GM19438 (cell line): ENCODE measurements around the gene FGD2.
"Not testable (repeated sequence)": the region's sequence is repeated elsewhere in the genome, so short reads cannot be mapped to it uniquely, and the experiment has no call there.

Experiments
- ATAC-seq: cut with Tn5 transposase; IDR thresholded peaks from one replicate; pipeline ENCODE4 v1.9.1; 2021; ENCODE audit warnings: low read depth; ENCODE audit not compliant: unreplicated experiment

The FGD2 gene

DNA sequence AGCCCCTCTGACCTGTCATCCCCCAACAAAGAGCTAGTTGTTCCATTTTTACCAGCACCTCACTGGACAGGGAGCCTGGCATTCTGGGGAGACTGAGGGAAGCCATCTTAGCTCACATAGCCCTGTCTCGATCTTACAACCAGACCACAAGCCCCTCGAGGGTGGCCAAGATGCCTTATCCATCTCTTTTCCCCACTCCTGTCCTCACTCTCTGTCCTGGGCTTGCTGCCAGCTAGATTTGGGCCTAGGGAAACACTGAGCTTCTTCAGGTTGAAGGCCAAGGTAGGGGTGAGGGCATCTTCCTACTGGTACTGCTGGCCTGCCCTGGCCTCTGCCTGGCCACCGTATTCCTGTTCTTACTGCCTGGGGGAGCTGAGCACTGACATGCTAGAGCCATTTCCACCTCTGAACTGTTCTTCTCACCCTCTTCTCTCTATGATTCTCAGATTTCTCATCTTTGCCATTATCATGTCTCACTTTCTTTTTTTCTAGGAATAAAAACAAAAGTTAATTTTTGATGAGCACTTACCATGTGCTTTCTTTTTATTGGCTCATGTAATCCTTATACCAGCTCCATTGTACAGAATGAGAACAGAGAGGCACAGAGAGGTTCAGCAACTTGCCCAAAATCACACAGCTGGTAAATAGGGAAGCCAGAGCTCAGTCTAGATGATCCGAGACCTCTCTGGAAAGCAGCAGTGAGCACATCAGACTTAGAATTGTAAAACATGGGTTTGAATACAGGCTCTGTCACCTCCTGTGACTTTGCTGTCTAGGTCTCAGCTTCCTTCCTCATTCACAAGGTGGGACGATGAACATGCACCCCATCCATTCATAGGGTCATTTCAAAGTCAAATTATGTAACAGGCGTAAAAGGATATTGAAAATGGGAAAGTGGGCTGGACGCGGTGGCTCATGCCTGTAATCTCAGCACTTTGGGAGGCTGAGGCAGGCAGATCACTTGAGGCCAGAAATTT lies 28.7 kb downstream of the FGD2 start:
- no peak for ATAC-seq

DNA sequence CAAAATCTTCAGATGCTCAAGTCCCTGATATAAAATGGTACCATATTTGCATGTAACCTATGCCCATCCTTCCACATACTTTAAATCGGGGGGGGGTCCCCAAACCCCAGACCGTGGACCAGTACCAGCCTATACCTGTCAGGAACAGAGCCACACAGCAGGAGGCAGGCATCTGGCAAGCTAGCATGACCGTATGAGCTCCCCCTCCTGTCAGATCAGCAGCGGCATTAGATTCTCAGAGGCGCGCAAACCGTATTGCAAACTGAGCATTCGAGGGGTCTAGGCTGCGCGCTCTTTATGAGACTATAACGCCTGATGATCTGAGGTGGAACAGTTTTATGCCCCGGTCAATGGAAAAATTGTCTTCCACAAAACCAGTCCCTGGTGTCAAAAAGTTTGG lies 30.7 kb downstream of the FGD2 start:
- ATAC-seq: no peak

GRCh38 chr6:37038292-37039198 lies 33.1 kb downstream of the FGD2 start:
- no peak for ATAC-seq

GRCh38 chr6:37039958-37040357 lies 34.5 kb downstream of the FGD2 start:
- no peak for ATAC-seq

DNA sequence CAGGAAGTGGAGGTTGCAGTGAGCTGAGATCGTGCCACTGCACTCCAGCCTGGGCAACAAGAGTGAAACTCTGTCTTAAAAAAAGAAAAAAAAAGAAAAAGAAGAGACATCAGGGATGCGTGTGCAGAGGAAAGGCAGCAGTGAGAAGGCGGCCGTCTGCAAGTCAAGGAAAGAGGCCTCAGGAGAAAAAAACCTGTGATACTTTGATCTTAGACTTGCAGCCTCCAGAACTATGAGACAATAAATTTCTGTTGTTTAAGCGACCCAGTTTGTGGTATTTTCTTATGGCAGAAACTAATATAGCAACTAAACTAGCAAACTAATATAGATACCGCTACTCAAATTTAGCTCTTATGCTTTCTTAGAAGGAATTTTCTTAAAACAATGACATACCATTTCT lies 36.1 kb downstream of the FGD2 start:
- ATAC-seq: no peak

GRCh38 chr6:37042150-37042549 lies 36.7 kb downstream of the FGD2 start:
- no peak for ATAC-seq

DNA sequence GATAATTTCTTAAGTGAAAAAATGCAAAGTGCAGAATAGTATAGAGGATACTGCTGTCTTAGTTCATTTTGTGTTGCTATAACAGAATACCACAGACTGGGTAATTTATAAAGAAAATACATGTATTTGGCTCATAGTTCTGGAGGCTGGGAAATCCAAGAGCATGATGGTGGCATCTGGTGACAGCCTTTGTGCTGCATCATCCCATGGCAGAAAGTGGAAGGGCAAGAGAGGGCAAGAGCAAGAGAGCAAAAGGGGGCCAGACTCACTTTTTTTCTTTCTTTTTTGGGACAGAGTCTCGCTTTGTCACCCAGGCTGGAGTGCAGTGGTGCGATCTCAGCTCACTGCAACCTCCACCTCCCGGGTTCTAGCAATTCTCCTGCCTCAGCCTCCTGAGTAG lies 37.6 kb downstream of the FGD2 start:
- not testable (repeated sequence) for ATAC-seq

DNA sequence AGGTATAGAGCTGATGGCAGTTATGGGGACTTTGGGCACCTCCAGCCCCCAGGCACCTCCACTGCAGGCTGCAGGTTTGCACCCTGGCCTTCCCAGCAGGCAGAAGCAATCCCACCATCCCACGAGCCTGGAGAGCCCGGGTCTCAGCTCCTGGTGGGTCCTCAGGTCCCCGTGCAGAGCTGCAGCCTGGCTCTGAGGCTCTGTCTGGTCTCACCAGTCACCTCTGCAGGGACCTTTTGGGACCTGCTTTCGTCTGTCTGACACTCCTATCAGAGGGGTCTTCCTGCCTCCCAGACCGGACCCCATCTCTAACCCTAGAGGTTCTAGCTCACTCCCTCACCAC lies 41.9 kb downstream of the FGD2 start:
- no peak for ATAC-seq

DNA sequence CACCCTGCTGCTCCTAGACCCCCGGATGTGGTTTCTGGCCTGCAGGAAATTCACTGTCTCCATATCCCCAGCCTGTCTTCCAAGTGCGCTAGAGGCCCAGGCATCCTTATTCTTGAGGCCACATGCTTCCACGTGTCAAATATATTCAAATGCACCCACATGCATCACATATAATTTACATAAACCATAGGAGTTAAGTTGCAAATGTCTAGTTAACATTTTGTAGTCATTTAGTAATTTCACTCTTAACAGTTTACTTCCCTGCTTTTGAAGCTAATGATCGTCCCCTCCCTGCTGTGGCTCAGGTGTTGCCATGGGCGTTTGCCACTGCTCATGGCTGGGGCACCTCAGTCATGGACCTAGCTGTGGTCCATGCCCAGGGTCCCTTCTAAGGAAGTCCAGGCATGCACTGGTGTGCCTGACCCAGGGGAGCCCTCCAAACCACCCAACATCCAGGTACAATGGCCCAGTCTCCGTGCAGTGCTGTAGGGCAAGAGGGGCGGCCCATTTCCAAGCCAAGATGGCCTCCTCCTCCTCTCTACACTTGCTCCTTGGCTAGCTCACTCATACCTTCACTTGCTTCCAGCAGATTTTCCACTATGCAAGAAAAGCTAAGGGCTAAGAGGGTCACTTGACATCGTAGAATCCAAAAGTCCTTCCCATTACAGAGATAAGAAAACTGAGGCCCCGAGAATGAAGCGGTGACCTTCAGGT lies 42.4 kb downstream of the FGD2 start:
- no peak for ATAC-seq

- ATAC-seq: no peak
Measured at GRCh38 chr6:37048403-37048850, 43.0 kb downstream of the FGD2 start.

- no peak for ATAC-seq
Measured at GRCh38 chr6:37048851-37049757, 43.6 kb downstream of the FGD2 start.

GRCh38 chr6:37049758-37050044 lies 44.2 kb downstream of the FGD2 start:
- ATAC-seq: no peak

DNA sequence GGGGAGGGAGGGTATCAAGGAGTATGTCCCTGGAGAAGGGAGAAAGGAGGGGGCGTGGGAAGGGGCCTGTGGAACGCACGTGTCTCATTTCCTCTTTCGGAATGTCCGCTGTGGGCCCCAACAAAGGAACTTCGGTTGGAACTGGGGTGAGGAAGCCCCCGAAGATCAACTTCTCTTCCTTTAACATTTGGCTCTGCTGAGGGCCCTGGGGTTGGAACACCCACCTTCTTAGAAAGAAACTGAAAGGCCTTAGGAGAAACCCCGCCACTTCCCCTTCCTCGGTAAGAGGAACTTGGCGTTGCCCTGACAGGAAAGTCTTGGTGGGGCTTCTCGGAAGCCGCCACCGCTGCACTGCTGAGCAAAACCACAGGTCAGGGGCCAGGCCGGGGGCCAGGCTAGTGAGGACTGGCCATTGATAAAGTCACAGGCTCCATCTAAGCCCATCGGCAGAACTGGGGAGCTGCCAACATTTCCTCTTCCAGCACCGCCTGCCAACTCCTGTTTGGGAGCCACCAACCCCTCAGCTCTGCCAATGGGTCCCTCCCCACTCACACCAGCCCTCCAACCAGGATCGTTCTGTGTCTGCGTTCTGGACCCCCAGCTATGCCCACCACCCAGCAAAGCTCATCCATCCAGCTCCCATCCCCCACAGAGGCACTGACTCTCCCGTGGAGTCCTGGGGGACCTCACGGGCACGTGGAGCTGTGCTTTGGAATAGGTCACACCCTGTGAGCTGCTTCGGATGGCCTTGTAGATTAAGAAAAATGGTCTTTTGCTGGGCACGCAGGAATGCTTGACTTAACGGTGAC lies 44.8 kb downstream of the FGD2 start:
- no peak for ATAC-seq

DNA sequence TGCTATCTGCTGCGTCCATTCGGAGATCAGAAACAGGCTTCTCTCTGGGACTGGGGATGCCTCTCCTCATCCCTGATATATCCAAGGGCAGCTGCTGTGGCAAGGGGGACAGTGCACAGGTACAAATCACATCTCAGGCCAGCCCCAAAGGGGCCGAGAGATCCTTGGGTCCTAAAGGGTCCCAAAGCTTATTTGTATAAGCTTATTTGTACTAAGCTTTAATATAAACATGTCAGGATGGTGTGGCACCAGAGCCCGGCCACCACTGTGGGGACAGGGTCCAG lies 45.3 kb downstream of the FGD2 start:
- ATAC-seq: no peak

DNA sequence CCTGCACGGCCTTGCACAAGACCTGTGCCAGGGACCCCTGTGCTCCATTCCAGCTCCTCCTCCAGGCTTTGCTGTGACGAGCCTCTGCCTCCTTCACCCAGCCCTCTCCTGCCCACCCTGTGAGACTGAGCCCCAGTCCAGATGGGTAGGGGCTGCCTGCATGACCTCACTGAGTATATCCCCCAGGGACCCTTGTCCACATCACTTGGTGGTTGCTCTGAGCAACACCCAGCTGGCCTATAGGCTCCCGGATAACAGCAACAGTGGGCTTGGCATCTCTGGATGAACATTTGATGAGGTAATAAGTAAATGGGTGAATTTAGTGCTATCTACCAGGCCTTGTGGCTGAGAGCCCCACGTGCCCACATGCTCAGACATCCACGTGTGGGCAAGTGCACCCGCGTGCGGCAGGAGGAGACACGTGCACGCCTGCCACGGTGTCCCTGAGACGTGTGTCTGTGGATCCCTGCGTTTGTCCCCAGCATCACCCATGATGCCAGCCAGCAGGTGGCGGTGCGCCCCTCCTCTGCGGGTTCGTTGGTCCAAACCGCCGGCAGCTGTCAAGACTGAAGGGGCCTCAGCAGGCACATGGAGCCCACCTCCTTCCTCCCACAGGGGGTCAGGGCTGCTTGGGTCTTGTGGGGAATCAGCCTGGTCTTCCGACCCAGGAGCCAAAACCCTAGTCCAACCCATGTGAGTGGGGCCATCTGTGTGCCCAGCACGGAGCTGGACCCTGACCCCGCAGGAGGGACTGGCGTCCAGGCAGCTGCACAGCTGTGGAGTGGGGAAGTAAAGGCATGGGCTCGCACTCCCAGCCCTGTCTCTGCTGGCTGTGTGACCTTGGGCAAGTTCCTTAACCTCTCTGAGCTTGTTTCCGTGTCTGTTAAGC lies 45.9 kb downstream of the FGD2 start:
- ATAC-seq: no peak

GRCh38 chr6:37052027-37052628 lies 46.7 kb downstream of the FGD2 start:
- no peak for ATAC-seq

GRCh38 chr6:37053683-37054082 lies 48.2 kb downstream of the FGD2 start:
- no peak for ATAC-seq

DNA sequence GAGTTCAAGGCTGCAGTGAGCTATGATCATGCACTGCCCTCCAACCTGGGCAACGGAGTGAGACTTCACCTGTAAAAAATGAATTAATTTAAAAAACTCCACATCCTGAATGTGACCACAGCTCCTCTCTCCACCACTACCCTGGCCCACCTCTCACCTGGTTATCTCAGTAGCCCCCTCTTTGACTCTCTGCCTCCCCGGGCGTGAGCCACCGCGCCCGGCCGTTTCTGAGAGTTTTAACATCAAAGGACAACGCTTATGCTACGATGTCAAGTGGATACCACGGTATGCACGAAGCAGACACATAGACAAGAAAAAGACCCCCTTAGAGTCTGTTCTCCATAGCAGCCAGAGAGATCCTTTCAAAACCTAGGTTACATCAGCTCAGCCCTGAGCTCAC lies 48.7 kb downstream of the FGD2 start:
- ATAC-seq: no peak
